ENCODE measurements around the gene CHAC1. TPM values are rescaled to one million over a fixed set of nuclear protein-coding genes. Genes with fewer than 3 reads are reported as not detected.

CHAC1 gene
- total RNA-seq, 1 donor = 13.4 TPM

DNA sequence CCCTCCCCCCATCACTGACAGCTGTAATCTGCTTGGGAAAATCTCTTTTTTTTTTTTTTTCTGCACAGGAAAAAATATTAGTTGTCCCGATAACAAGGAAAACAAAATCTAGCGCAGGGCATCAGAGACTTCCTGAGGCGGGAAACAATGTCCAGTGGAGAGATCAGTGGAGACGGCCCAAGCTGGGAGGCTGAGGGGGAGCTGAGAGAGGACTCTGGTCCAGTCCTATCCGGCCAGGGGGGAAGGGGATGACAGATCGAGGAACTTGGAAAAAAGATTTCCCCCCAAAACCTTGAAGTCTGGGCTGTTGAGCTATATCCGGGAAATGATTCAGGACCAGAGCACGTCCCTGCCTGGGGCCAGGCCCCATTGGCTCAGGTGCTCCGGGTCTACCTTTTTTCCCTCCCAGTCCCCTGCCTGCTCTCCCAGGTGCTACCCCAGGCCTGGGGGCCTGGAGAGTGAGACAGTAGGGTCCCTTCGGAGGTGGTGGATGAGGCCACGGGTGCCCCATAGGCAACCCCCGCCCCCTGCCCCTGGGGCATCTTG lies 38.1 kb upstream of the CHAC1 start:
- no peak for DNase-seq (ENCODE audit: low read depth)
- H3K4me3 ChIP-seq (ENCODE audit: low read depth, low read length) = no peak overlapping the region
- TF ChIP-seq, protein P1, sequence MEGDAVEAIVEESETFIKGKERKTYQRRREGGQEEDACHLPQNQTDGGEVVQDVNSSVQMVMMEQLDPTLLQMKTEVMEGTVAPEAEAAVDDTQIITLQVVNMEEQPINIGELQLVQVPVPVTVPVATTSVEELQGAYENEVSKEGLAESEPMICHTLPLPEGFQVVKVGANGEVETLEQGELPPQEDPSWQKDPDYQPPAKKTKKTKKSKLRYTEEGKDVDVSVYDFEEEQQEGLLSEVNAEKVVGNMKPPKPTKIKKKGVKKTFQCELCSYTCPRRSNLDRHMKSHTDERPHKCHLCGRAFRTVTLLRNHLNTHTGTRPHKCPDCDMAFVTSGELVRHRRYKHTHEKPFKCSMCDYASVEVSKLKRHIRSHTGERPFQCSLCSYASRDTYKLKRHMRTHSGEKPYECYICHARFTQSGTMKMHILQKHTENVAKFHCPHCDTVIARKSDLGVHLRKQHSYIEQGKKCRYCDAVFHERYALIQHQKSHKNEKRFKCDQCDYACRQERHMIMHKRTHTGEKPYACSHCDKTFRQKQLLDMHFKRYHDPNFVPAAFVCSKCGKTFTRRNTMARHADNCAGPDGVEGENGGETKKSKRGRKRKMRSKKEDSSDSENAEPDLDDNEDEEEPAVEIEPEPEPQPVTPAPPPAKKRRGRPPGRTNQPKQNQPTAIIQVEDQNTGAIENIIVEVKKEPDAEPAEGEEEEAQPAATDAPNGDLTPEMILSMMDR (IDR thresholded peaks at IDR 0.05; ENCODE audit: insufficient read depth, low read depth, low read length) = no peak

GRCh38 chr15:40915679-40916078 lies 37.6 kb upstream of the CHAC1 start:
- H3K4me3 ChIP-seq (ENCODE audit: low read depth, low read length) = no peak overlapping the region
- DNase-seq (ENCODE audit: low read depth) = no peak
- TF ChIP-seq, protein P1 (IDR thresholded peaks at IDR 0.05; ENCODE audit: insufficient read depth, low read depth, low read length) = no peak

- TF ChIP-seq, protein P1 (IDR thresholded peaks at IDR 0.05; ENCODE audit: insufficient read depth, low read depth, low read length) = no peak
- no peak for DNase-seq (ENCODE audit: low read depth)
- H3K4me3 ChIP-seq (ENCODE audit: low read depth, low read length) = no peak overlapping the region
Measured at GRCh38 chr15:40917585-40917984, 35.7 kb upstream of the CHAC1 start.

DNA sequence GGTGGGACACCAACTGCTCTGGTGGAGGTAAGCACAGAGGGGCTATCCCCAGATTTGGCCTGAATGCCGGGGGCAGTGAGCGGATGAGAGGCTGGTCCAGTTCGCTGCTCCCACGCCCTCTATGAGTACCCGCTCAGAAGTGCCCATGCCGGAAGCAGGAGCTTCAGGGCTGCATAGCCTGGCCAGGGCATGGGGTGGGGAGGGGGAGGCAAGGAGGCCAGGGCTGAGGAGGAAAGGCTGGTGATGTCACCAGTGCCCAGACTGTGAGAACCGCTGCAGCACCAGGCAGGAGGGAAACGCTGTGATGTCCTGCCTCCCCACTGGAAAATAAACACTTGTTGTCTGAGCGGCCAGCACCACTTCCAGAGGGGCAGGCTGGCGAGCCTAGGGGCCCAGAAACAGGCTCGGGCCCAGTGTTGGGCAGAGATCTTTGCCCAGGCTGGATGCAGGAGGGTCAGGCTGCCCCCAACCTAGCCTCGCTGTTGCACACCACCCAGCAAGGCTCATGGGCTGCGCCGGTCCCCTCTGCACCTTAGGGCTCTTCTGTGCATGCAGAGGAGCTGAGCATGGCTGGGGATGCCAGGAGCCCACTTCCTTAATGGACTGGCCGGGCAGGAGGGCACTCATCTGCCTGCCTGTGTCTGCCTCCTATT lies 35.0 kb upstream of the CHAC1 start:
- TF ChIP-seq, protein P1 (IDR thresholded peaks at IDR 0.05; ENCODE audit: insufficient read depth, low read depth, low read length) = no peak
- no peak overlapping the region for H3K4me3 ChIP-seq (ENCODE audit: low read depth, low read length)
- no peak for DNase-seq (ENCODE audit: low read depth)

DNA sequence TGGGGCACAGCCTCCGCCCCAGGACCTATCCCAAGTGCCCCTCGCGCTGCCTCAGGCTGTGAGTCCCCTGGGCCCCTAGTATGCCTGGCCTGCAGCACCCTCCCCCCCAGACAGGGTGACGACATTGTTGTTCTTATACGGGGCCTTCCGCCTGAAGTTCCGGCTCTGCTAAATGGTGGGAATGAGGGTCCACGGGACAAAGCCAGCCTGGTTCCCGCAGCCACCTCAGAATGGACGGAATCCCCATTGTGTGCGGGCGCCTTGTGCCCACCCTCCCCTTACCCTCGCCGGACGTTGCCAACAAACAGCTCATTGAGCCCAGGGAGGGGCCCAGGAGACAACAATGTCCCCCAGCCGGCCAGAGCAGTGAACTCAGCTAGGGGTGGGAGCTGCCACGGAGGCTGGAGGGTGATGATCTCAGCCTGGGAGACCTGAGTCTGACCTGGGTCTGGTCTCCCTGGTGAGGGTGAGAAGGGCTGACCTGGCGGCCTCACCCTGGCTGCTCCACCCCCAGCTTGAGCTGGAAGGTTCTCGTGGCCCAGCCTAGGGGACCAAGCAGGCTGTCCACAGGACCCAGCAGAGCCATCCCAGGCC lies 34.4 kb upstream of the CHAC1 start:
- TF ChIP-seq, protein P1 (IDR thresholded peaks at IDR 0.05; ENCODE audit: insufficient read depth, low read depth, low read length) = no peak
- no peak for DNase-seq (ENCODE audit: low read depth)
- no peak overlapping the region for H3K4me3 ChIP-seq (ENCODE audit: low read depth, low read length)

GRCh38 chr15:40921949-40922607 lies 31.2 kb upstream of the CHAC1 start:
- no peak for DNase-seq (ENCODE audit: low read depth)
- H3K4me3 ChIP-seq (ENCODE audit: low read depth, low read length) = no peak overlapping the region
- TF ChIP-seq, protein P1 (IDR thresholded peaks at IDR 0.05; ENCODE audit: insufficient read depth, low read depth, low read length) = no peak
